Psoas muscle (tissue), 8 donors: ENCODE measurements around the gene TMPRSS3. TPM values are rescaled to one million over a fixed set of nuclear protein-coding genes. Genes with fewer than 3 reads are reported as not detected.

Experiments
- ATAC-seq, 4 donors: fragments of 200-7000 bp; cut with Tn5 transposase; one replicate each; pipeline ENCODE4 v1.9.1; 2020; ENCODE audit warnings: moderate library complexity in 3 of 4, mild to moderate bottlenecking in 2 of 4
- DNase-seq, 2 donors: peaks; one replicate each; pipeline ENCODE4 v3.0.0-alpha.2; 2020
- H3K27ac ChIP-seq: fragments of 200-600 bp; one replicate; pipeline ENCODE4 v1.8.0; 2022
- H3K27me3 ChIP-seq, 3 donors: fragments of 200-600 bp in 1 of 3; one replicate each; pipeline versions ENCODE4 v1.6.1 to v1.8.0; 2013 to 2022; ENCODE audit warnings: low read length in 2 of 3, mild to moderate bottlenecking in 2 of 3, moderate library complexity in 1 of 3; ENCODE audit not compliant: insufficient read depth in 3 of 3
- H3K36me3 ChIP-seq, 2 donors: fragments of 200-600 bp in 1 of 2; one replicate each; pipeline versions ENCODE4 v1.6.1 to v1.8.0; 2013 to 2022; ENCODE audit warnings: low read depth in 1 of 2, mild to moderate bottlenecking in 1 of 2, moderate library complexity in 1 of 2; ENCODE audit not compliant: insufficient read depth in 1 of 2
- H3K4me1 ChIP-seq: fragments of 200-600 bp; one replicate; pipeline ENCODE4 v1.8.0; 2022
- H3K4me3 ChIP-seq: fragments of 200-600 bp; one replicate; pipeline ENCODE4 v1.8.0; 2022; ENCODE audit warnings: mild to moderate bottlenecking
- H3K9me3 ChIP-seq: fragments of 200-600 bp; one replicate; pipeline ENCODE4 v1.8.0; 2022
- CTCF ChIP-seq: fragments of 200-600 bp; IDR thresholded peaks from one replicate; pipeline ENCODE4 v1.8.0; 2022; ENCODE audit warnings: antibody characterized with exemption
- WGBS, 3 donors: extraction: QIAGEN DNeasy Blood & Tissue Kit; methylation state at CpG; one replicate each; pipeline versions ENCODE4 v1.1.6 to v1.1.7; 2013; 5-methylcytosine and 5-hydroxymethylcytosine counted together
- intact Hi-C, 2 donors: fragments of 100-400 bp; cut with DNase I; formaldehyde crosslinking; loops; one replicate each; pipeline versions ENCODE4 v1.11.0 to v1.14.2; 2022
- polyA plus RNA-seq, 3 donors: library from polyadenylated mRNA; stranded (reverse); fragments of 200-250 nt; gene quantifications; one replicate each; pipeline ENCODE4 v1.2.3, GENCODE V29; 2013
- total RNA-seq, 4 donors: library from RNA; stranded (reverse); fragmentation: NEBNext Ultra II Directional in 2 of 4; extraction: Animal tissue kit (Norgen Biotek cat#: 25700) in 2 of 4; gene quantifications; one replicate each; pipeline versions ENCODE4 v1.2.1 to v1.2.4, GENCODE V29; 2021 to 2023
- donor health status: healthy with polysubstance abuse.
- donor health status: DM: no; HTN: no; CAD: no; lungs with moderate emphysema.
- donor health status: Bipolar disorder and iron deficiency.
- donor health status: healthy.
- donor health status: DM: yes; HTN: yes; CAD: no.
- donor health status: DM: no; HTN: no; CAD: no.
- donor health status: DM: no; HTN: no; CAD: no.
- donor health status: DM: yes; HTN: yes; CAD: no.

TMPRSS3 gene
- total and polyA plus RNA-seq, 7 donors: 0.25 TPM; not detected in 6

DNA sequence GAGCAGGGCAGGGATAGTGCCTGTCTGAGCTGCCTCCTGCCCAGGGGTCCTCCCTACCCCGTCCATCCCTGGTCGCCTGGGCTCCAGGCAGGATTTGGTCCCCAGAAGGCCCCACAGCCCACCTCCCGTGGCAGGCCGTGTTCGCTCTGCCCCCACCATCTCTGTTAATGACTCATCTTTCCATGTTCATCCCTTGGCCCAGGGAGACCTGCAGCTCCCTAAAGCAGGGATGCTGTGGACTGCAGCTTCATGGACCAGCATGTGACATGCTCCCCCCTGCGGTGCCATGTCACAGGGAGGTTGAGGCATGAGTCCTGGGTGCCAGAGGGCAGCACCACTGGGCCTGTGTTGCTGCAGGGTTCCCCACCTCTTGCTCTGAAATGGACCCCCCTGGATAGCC lies 34.7 kb upstream of the TMPRSS3 start:
- Histone ChIP-seq H3K4me3 (no peak overlapping the region), H3K4me1 (no peaks in the 10 kb centered on the region), H3K27me3 (peaks cover 0 to 17% (median 7%) of the 10 kb centered on the region in 3 donors), H3K36me3 (no peaks in the 10 kb centered on the region), H3K27ac (no peak overlapping the region), H3K9me3 (no peaks in the 10 kb centered on the region)
- TF ChIP-seq CTCF: no peak
- ATAC-seq (no peak), DNase-seq (no peak)
- intact Hi-C loops: no loop called here
- 78 to 81% (median 78%) methylated on average over 6 of the region's 6 CpGs for WGBS, 3 donors

DNA sequence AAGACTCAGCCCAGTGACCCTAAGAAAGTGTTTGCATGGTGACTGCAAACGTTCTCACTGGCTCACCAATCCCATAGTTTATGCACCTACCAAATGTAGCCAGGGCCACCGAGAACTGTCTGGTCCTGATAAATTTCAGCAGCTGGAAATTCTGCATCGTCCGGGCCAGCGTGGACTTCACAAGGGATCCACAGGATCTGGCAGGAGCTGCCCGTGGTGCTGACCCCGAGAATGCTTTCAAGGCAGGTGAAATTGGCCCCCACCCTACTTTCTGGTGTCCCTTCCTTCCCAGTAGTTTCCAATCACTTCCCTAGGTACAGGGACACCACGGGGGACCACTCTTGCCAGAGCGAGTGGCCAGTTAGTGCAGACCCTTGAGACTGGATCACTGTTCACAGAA lies 34.0 kb upstream of the TMPRSS3 start:
- 20 to 30% (median 20%) methylated on average over 9 of the region's 9 CpGs for WGBS, 3 donors
- no peaks in the 10 kb centered on the region for H3K4me1 ChIP-seq
- no peaks in the 10 kb centered on the region for H3K9me3 ChIP-seq
- ATAC-seq: no peak
- TF ChIP-seq CTCF: no peak
- no peak overlapping the region for H3K4me3 ChIP-seq
- no peaks in the 10 kb centered on the region for H3K36me3 ChIP-seq
- H3K27me3 ChIP-seq: peaks cover 0 to 21% (median 7%) of the 10 kb centered on the region in 3 donors
- intact Hi-C loops: no loop called here
- no peak for DNase-seq
- H3K27ac ChIP-seq: no peak overlapping the region

GRCh38 chr21:42429021-42429420 lies 33.2 kb upstream of the TMPRSS3 start:
- no peak overlapping the region for H3K4me3 ChIP-seq
- no peak overlapping the region for H3K27ac ChIP-seq
- intact Hi-C loops: no loop called here
- no peaks in the 10 kb centered on the region for H3K36me3 ChIP-seq
- DNase-seq (no peak), ATAC-seq (no peak)
- H3K4me1 ChIP-seq: no peaks in the 10 kb centered on the region
- no peak for TF ChIP-seq CTCF
- peaks cover 0 to 28% (median 7%) of the 10 kb centered on the region in 3 donors for H3K27me3 ChIP-seq
- H3K9me3 ChIP-seq: no peaks in the 10 kb centered on the region
- 97 to 100% (median 100%) methylated on average over 1 of the region's 1 CpG for WGBS, 3 donors

- 72 to 76% (median 75%) methylated on average over 10 of the region's 10 CpGs for WGBS, 3 donors
- intact Hi-C loops: no loop called here
- Histone ChIP-seq H3K27me3 (peaks cover 0 to 28% (median 7%) of the 10 kb centered on the region in 3 donors), H3K4me1 (no peaks in the 10 kb centered on the region), H3K9me3 (no peaks in the 10 kb centered on the region), H3K36me3 (no peaks in the 10 kb centered on the region), H3K4me3 (no peak overlapping the region), H3K27ac (no peak overlapping the region)
- TF ChIP-seq CTCF: no peak
- no peak for ATAC-seq
- no peak for DNase-seq
These were observed 32.1 kb upstream of the TMPRSS3 start for GRCh38 chr21:42427809-42428419.
